HCT116 (cell line): ENCODE measurements around the gene KCNIP3. TPM values are rescaled to one million over a fixed set of nuclear protein-coding genes. Genes with fewer than 3 reads are reported as not detected.

Source experiments
- ATAC-seq: fragments of 200-7000 bp; cut with Tn5 transposase; 2 replicates; pipeline ENCODE4 v1.9.1; 2020; ENCODE audit warnings: mild to moderate bottlenecking, moderate library complexity
- BruUV-seq: library from RNA; stranded (reverse); fragments of 400-500 nt; replicated peaks from 2 replicates; lab custom pipeline; 2021; lab: Mats Ljungman, UMichigan
- CTCF ChIA-PET: fragments of 300-600 bp; sonication (Branson Sonifier 250); formaldehyde crosslinking; loops from one replicate; lab custom pipeline; 2021; ENCODE audit warnings: antibody characterized with exemption; lab: Charles Lee
- POLR2A ChIA-PET: fragments of 300-600, 350-600 bp; sonication (Branson Sonifier 250); formaldehyde crosslinking; loops from one replicate; lab custom pipeline; 2021; ENCODE audit warnings: antibody characterized with exemption; lab: Charles Lee
- RAD21 ChIA-PET, 2 experiments: fragments of 300-600 bp; sonication (Branson Sonifier 250); formaldehyde crosslinking; loops; one replicate each; lab custom pipeline; 2023; ENCODE audit warnings: low total read pairs in 2 of 2; ENCODE audit not compliant: uncharacterized antibody in 2 of 2, unreplicated experiment in 2 of 2, low non-redundant PET in 1 of 2; lab: Charles Lee
- DNase-seq: peaks from one replicate; pipeline ENCODE4 v3.0.0-alpha.2; 2010; ENCODE audit warnings: low read depth, low spot score
- H2AFZ ChIP-seq: fragments of 200-600 bp; shearing (Covaris generic), sonication (generic); 2 replicates; pipeline ENCODE4 v1.6.1; 2017; ENCODE audit warnings: low read depth, mixed run types, mixed read lengths, antibody characterized with exemption, low read length; ENCODE audit not compliant: poor library complexity, severe bottlenecking
- H3K27ac ChIP-seq: 2 replicates; pipeline ENCODE4 v1.5.1; 2012; ENCODE audit warnings: low read depth, low read length
- H3K27me3 ChIP-seq: fragments of 200-600 bp; sonication (generic); 2 replicates; pipeline ENCODE4 v1.6.1; 2016; ENCODE audit warnings: mixed run types, low read length, mixed read lengths; ENCODE audit not compliant: insufficient read depth
- H3K36me3 ChIP-seq, 2 experiments: fragments of 200-500 bp in 1 of 2; fragments of 200-600 bp in 1 of 2; sonication (Bioruptor generic) in 1 of 2; sonication (generic) in 1 of 2; 2 replicates each; pipeline versions ENCODE4 v1.5.1 to v1.6.1; 2014 to 2016; ENCODE audit warnings: low read length in 2 of 2, inconsistent platforms in 1 of 2, mixed read lengths in 1 of 2, mixed run types in 1 of 2; ENCODE audit not compliant: insufficient read depth in 2 of 2, control insufficient read depth in 1 of 2
- H3K4me1 ChIP-seq, 2 experiments: fragments of 200-600 bp in 1 of 2; sonication (generic) in 1 of 2; 2 replicates each; pipeline versions ENCODE4 v1.5.1 to v1.6.1; 2012 to 2017; ENCODE audit warnings: low read length in 2 of 2, inconsistent platforms in 1 of 2, mild to moderate bottlenecking in 1 of 2, mixed read lengths in 1 of 2, mixed run types in 1 of 2, moderate library complexity in 1 of 2; ENCODE audit not compliant: insufficient read depth in 2 of 2, control insufficient read depth in 1 of 2
- H3K4me2 ChIP-seq: fragments of 200-600 bp; sonication (generic); 2 replicates; pipeline ENCODE4 v1.6.1; 2017; ENCODE audit warnings: mixed run types, low read length, mixed read lengths
- H3K4me3 ChIP-seq, 2 experiments: fragments of 200-600 bp in 1 of 2; sonication (generic) in 1 of 2; replicated peaks in 1 of 2; 2 replicates each; pipeline ENCODE4 v1.5.1; 2011 to 2016; ENCODE audit warnings: low read length in 2 of 2, control low read depth in 1 of 2, low read depth in 1 of 2, mild to moderate bottlenecking in 1 of 2, mixed read lengths in 1 of 2, mixed run types in 1 of 2
- H3K79me2 ChIP-seq: fragments of 200-600 bp; sonication (generic); 2 replicates; pipeline ENCODE4 v1.6.1; 2017; ENCODE audit warnings: mild to moderate bottlenecking, mixed run types, low read length, moderate library complexity, mixed read lengths; ENCODE audit not compliant: insufficient read depth
- H3K9ac ChIP-seq: fragments of 200-600 bp; sonication (generic); 2 replicates; pipeline ENCODE4 v1.6.1; 2016; ENCODE audit warnings: low read length, mixed read lengths
- H3K9me2 ChIP-seq: fragments of 200-600 bp; sonication (generic), shearing (Covaris generic); 2 replicates; pipeline ENCODE4 v1.6.1; 2017; ENCODE audit warnings: mixed run types, mild to moderate bottlenecking, moderate library complexity; ENCODE audit not compliant: insufficient read depth
- H3K9me3 ChIP-seq, 2 experiments: fragments of 200-500 bp in 1 of 2; fragments of 200-600 bp in 1 of 2; sonication (Bioruptor generic) in 1 of 2; sonication (generic) in 1 of 2; 2 replicates each; pipeline ENCODE4 v1.6.1; 2014 to 2017; ENCODE audit warnings: low read length in 2 of 2, mixed read lengths in 2 of 2, inconsistent platforms in 1 of 2, low read depth in 1 of 2, mild to moderate bottlenecking in 1 of 2, mixed run types in 1 of 2, moderate library complexity in 1 of 2; ENCODE audit not compliant: control insufficient read depth in 1 of 2, insufficient read depth in 1 of 2
- H4K20me1 ChIP-seq: fragments of 200-600 bp; sonication (generic), shearing (Covaris generic); 2 replicates; pipeline ENCODE4 v1.6.1; 2017; ENCODE audit warnings: mixed run types, mild to moderate bottlenecking, moderate library complexity; ENCODE audit not compliant: insufficient read depth
- CBX3 ChIP-seq: IDR thresholded peaks from 2 replicates; pipeline ENCODE4 v1.6.1; 2012; ENCODE audit warnings: low read depth
- EGR1 ChIP-seq: IDR thresholded peaks from 2 replicates; pipeline ENCODE4 v1.6.1; 2012; ENCODE audit warnings: low read depth
- ELF1 ChIP-seq: IDR thresholded peaks from 2 replicates; pipeline ENCODE4 v1.6.1; 2012; ENCODE audit warnings: low read depth, borderline replicate concordance
- EZH2 ChIP-seq: fragments of 200-600 bp; sonication (generic); IDR thresholded peaks from 2 replicates; pipeline ENCODE4 v1.6.1; 2017; ENCODE audit warnings: antibody characterized with exemption, mixed run types
- EZH2phosphoT487 ChIP-seq: fragments of 200-600 bp; IDR thresholded peaks from 2 replicates; pipeline ENCODE4 v1.6.1; 2018; ENCODE audit warnings: antibody characterized with exemption, borderline replicate concordance
- YY1 ChIP-seq: IDR thresholded peaks from 2 replicates; pipeline ENCODE4 v1.6.1; 2011; ENCODE audit warnings: low read length, low read depth, moderate library complexity, mild to moderate bottlenecking; ENCODE audit not compliant: insufficient replicate concordance; ENCODE audit errors: extremely low read depth
- ZBTB33 ChIP-seq: IDR thresholded peaks from 2 replicates; pipeline ENCODE4 v1.6.1; 2011; ENCODE audit warnings: mild to moderate bottlenecking, low read length, moderate library complexity; ENCODE audit not compliant: insufficient replicate concordance; ENCODE audit errors: extremely low read depth
- intact Hi-C: fragments of 100-400 bp; cut with micrococcal nuclease; formaldehyde crosslinking; loops from 2 replicates; pipeline ENCODE4 v1.10.0; 2022
- total RNA-seq: library from RNA; stranded (reverse); gene quantifications from one replicate; pipeline ENCODE4 v1.2.1, GENCODE V29; 2021; ENCODE audit not compliant: unreplicated experiment
- TF ChIP-seq, protein P1 (sequence below): IDR thresholded peaks from 2 replicates; pipeline ENCODE4 v1.6.1; 2012

KCNIP3 gene
- total RNA-seq, 1 experiment from 2014 or later: 3.1 TPM

DNA sequence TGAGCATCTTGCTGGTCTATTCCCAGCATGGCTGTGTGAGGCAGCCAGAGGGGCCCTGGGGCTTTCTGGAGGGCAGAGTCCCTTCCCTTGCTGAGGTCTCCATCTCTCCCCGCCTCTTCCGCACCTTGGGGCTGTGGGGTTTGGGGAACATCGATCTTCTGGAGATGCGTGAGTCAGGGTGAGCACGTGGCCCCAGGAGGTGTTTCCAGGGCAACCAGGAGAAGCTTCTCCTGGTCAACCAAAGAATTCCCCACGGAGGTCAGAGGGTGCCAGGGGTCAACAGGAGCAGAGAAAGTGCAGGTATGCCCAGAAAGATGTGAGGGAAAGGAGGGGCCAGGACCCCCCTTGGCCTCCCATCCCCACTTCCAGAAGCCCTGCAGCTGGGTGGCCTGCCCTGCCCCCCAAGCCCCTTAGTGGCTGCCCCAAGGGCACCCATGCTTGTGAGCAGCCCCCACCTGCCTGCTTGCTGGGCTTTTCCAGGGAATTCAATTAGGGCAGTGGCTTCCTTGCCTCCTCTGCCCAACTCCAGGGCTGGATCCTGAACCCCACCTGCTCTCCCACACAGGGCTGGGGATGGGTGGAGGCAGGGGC, 25.7 kb upstream of the KCNIP3 start:
- no peaks in the 10 kb centered on the region for H3K79me2 ChIP-seq
- POLR2A ChIA-PET: no interaction called here
- no peak overlapping the region for H3K4me2 ChIP-seq
- DNase-seq (no peak), ATAC-seq (no peak)
- no peaks in the 10 kb centered on the region for H3K27me3 ChIP-seq
- H3K9me3 ChIP-seq: no peaks in the 10 kb centered on the region
- H3K4me3 ChIP-seq: no peak overlapping the region
- CTCF ChIA-PET: no interaction called here
- intact Hi-C loops: no loop called here
- no peak for TF ChIP-seq CBX3
- TF ChIP-seq YY1: no peak
- TF ChIP-seq EZH2phosphoT487: no peak
- no peak for TF ChIP-seq ZBTB33
- no peak for TF ChIP-seq EGR1
- TF ChIP-seq ELF1: no peak
- no peak for TF ChIP-seq EZH2
- TF ChIP-seq, protein P1, sequence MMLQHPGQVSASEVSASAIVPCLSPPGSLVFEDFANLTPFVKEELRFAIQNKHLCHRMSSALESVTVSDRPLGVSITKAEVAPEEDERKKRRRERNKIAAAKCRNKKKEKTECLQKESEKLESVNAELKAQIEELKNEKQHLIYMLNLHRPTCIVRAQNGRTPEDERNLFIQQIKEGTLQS: no peak
- no peak overlapping the region for H3K9ac ChIP-seq
- BruUV-seq: no TSS peak
- H3K36me3 ChIP-seq: no peaks in the 10 kb centered on the region
- H3K9me2 ChIP-seq: no peaks in the 10 kb centered on the region
- no peak overlapping the region for H2AFZ ChIP-seq
- no peaks in the 10 kb centered on the region for H4K20me1 ChIP-seq
- H3K4me1 ChIP-seq: peaks cover 20 to 37% of the 10 kb centered on the region in 2 experiments
- H3K27ac ChIP-seq: no peak overlapping the region
- RAD21 ChIA-PET: no interaction called here
